LNCaP clone FGC (cell line): ENCODE data around the gene PROCA1.

Experiments used
- DNase-seq: peaks from one replicate; pipeline ENCODE4 v3.0.0-alpha.2; 2011; ENCODE audit warnings: low read depth
- H3K4me3 ChIP-seq: 2 replicates; pipeline ENCODE4 v1.5.1; 2011; ENCODE audit warnings: mild to moderate bottlenecking, low read depth, low read length, control low read depth
- CTCF ChIP-seq: IDR thresholded peaks from 2 replicates; pipeline ENCODE4 v1.5.1; 2012; ENCODE audit warnings: mild to moderate bottlenecking; ENCODE audit not compliant: control insufficient read depth, insufficient read depth; ENCODE audit errors: extremely low read depth

The PROCA1 gene

GRCh38 chr17:28746611-28747050, 34.9 kb upstream of the PROCA1 start:
- H3K4me3 ChIP-seq, result peak overlapping the region; percentile 89
- no peak for TF ChIP-seq CTCF
- peak; percentile 91 for DNase-seq

- no peak for TF ChIP-seq CTCF
- H3K4me3 ChIP-seq, result peak overlapping the region; percentile 89
- no peak for DNase-seq
Measured at GRCh38 chr17:28745786-28746411, 34.2 kb upstream of the PROCA1 start.

GRCh38 chr17:28744972-28745785, 33.5 kb upstream of the PROCA1 start:
- no peak for DNase-seq
- TF ChIP-seq CTCF, result no peak
- peak overlapping the region; percentile 89 for H3K4me3 ChIP-seq

GRCh38 chr17:28744104-28744971, 32.6 kb upstream of the PROCA1 start:
- no peak for DNase-seq
- peak overlapping the region; percentile 89 for H3K4me3 ChIP-seq
- TF ChIP-seq CTCF, result no peak

- DNase-seq, result peak; percentile 79
- peak within 1 kb of the TSS; percentile 89 for H3K4me3 ChIP-seq
- TF ChIP-seq CTCF, result peak; percentile 42
Measured at GRCh38 chr17:28743243-28744103, 31.8 kb upstream of the PROCA1 start, which contains the start of gene TRAF4. Gene TRAF4, plus strand, starts transcription at chr17:28744011. Its CDS starts 102 bp downstream, at chr17:28744113.
